ENCODE data around the gene DNAJC16. TPM values are rescaled to one million over a fixed set of nuclear protein-coding genes. Genes with fewer than 3 reads are reported as not detected.
"Not testable (repeated sequence)": the region's sequence is repeated elsewhere in the genome, so short reads cannot be mapped to it uniquely, and the experiment has no call there.

The DNAJC16 gene
- total RNA-seq, 1 donor from 2014 or later, result 16.3 TPM

DNA sequence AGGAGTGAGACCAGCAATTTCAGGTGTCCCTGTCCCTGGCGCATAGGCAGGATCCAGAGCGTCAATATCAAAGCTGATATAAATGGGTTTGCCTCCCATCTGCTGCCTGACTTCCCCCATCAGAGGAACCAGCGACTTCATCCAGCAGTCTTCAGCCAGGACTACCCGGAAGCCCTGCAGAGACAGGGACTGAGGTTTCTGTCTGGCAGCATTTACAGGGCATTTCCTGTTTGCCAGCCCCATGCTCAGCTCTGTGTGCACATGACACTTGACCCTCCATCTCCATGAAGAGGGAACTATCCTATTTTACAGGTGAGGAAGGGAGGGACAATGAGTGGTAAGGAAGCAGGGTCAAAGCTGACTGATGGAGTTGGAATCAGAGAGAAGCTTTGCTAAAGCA lies 51.0 kb downstream of the DNAJC16 start:
- FAIRE-seq, result no peak
- DNase-seq (ENCODE audit: low spot score in 2 of 2), result no peak

DNA sequence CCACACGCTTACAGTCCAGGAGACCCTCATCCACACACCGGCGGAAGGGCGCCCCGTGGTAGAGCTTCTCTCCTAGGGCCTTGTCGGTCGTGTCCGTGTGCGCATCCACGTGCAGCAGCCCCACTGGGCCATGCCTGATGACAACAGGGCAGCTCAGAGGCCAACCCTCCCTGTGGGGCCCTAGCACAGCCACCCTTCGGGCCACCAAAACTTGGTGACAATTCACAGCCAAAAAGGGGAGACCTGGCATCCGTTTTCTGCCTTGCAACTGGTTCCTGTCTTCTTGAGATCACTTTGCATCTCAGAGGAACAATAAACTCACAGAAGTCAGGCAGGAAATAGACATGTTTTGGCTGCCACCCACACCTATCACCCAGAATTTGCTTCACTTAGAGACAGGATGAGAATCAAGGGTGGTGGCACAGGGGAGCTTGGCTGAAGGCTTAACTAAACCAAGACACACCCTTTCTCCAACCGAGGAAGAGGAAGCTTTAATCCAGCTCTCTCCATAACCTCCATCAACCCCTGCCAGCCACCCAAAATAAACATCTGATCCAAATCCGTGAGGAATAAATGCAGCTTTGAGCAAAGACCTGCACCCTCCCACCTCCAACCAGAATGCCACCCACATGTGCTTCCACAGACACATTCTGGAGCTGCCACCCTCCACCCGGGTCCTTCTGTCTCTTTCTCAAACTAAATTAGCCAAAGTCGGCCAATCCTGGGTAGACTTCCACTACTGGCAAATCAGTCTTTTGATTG lies 52.5 kb downstream of the DNAJC16 start:
- FAIRE-seq (no peak), DNase-seq (ENCODE audit: low spot score in 2 of 2) (no peak)

DNA sequence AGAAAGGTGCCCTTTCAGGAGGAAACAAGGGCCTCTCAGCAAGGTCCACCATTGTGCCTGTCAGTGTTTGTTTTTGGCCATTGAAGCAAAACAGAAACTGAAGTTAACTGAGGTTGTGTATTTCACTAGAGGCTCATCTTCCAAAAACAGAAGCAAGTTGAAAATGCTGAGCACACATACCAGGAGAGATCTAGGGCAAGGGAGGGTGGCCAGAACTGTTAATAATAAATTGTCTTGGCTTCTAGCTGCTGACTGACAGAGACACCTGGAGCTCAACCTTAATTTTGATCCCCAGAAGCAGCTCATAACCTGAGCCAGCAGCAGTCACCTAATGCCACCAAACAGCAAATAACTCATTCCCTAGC lies 53.0 kb downstream of the DNAJC16 start:
- DNase-seq (ENCODE audit: low spot score in 2 of 2) (no peak), FAIRE-seq (no peak)

DNA sequence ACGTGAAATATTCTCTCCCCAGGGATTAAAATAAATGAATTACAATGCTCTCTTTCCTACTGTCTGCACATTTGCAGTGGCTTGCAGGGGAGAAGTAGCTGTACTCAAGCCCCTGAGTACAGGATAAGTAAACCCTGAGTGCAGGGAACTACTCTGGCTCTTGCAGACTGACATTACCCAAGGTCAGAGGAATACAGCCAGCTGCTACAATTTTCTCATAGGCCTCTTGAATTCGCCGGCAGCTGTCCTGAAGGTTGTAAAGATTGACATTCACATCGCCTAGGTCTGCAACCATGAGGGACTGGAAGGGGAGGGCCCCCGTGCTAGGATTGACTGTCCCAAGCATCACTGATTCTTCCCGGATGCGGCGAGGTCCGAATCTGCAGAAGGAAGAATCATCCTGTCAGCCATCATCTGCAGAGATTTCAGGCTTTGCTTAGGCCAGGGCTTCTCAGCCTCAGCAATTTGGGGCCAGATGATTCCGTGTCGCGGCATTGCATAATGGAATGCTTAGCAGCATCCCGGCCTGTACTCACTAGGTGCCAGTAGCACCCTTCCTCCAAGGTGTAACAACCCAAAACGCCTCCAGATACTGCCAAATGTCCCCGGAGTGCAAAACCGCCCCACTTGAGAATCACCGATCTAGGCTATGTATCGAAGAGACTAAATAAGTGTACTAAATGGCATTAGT lies 56.5 kb downstream of the DNAJC16 start:
- DNase-seq (ENCODE audit: low spot score in 2 of 2), result no peak
- no peak for FAIRE-seq

DNA sequence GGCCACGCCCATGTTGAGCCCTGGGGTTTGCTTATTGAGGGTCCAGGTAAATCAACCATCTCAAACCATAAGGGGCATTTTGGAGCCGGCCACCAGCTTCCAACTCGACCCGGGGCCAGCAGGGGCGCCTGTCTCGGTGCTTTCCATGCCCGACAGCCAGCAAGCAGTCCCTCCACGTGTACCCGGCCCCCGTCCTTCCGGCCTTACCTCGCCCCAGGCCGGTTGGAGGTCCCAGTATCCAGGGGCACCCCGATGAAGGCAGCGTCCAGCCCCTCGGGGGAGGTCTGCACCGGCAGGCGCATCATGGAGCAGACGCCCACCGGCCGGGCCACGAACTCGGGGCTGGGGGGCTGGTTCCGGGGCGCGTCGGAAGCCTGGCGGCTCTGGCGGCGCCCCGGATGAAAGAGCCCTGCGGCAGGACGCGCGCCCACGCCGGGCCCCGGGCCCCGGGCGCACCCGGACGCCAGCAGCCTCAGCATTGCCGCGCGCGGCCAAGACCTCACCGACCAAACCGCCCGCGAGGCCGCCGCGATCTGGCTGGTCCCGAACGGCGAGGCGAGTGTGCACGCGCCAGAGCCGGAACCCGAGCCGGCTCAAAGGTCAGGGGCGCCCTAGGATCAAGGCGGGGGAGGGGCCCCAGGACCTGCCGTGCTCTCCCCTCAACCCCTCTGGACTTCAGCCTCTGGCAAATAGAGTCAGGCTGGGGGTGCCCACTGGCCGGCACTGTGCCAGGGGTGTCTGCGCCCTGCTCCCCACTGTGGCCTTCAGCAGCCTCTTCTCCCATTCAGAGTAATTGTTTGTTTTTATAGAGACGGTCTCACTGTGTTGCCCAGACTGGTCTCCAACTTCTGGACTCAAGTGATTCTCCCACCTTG lies 58.1 kb downstream of the DNAJC16 start, which contains the start of gene AGMAT:
Gene AGMAT, minus strand, starts transcription at position 563 of the 875 bp plus-strand sequence. Its CDS starts 84 bp downstream, at position 479.
- DNase-seq (ENCODE audit: low spot score in 2 of 2) (peak; percentile 47 to 65), FAIRE-seq (no peak)

DNA sequence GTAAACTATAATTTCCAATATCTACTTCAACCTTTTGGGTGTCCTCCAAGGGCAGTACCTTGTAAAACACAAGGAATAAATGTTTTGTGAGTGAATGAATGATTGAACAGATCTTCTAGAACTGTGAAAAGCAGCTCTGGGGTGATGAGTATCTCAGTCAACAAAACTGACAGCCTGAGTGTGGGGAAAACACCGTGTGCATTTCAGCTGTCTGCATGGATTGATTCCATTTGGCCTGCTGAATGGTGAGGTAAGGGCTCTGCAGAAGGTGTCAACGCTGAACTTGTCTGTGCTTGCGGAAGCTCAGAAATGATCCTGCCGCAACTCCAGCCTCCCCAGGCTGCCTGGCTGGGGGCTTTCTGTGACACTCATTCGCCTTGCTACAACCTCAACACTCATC lies 65.6 kb downstream of the DNAJC16 start:
- no peak for FAIRE-seq
- DNase-seq (ENCODE audit: low spot score in 2 of 2), result no peak

DNA sequence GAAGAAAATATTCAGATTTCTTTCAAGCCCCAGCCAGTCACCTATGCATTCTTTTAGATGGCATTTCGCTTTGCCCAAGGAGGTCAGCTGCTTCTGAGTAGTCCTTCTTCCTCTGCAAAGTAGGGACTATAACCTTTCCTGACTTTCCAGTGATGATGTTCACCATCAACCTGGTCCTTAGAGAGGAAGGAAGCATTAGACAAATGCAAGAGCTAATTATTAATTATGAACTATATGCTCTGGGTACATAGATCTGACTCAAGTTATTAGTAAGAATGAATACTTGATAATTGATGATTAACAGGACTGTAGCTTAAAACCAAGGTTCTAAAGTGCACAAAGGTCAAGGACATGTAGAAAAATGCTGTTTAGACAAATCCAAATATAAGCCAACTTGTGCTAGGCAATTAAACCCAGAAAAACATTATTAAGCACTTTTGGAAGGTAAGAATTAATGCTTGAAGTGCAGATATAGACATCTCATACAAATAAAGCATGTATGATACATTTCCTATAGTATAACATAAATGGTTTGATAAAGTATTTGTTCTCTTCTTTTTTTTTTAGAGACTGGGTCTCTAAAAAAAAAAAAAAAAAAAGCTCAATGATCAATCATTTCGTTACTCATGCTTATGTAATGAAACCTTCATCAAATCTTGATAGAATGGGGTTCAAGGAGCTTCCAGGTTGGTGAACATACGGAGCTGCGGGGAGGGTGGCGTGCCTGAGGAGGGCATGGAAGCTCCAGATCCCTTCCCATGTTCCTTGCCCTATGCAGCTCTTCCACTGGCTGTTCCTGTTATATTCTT lies 69.4 kb downstream of the DNAJC16 start:
- FAIRE-seq (no peak), DNase-seq (ENCODE audit: low spot score in 2 of 2) (no peak)

DNA sequence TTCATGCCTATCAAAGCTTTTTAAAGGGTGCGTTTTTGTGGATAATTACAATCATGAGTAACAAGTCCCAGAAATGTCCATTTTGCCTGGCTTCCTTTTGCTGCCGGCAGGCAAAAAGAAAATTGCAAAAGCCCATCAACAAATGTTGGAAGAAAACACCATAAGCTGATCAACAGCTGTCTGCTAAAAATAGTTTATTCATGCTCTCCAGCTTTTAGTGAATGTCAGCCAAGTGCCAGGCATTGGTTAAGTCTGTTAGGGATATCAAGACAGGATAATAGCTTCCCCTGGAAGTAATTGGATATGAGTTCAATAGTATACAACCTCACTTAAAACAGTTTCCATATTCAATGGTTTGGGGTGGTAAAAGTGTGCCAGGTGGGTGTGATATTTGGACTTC lies 71.8 kb downstream of the DNAJC16 start:
- DNase-seq (ENCODE audit: low spot score in 2 of 2), result no peak
- no peak for FAIRE-seq

DNA sequence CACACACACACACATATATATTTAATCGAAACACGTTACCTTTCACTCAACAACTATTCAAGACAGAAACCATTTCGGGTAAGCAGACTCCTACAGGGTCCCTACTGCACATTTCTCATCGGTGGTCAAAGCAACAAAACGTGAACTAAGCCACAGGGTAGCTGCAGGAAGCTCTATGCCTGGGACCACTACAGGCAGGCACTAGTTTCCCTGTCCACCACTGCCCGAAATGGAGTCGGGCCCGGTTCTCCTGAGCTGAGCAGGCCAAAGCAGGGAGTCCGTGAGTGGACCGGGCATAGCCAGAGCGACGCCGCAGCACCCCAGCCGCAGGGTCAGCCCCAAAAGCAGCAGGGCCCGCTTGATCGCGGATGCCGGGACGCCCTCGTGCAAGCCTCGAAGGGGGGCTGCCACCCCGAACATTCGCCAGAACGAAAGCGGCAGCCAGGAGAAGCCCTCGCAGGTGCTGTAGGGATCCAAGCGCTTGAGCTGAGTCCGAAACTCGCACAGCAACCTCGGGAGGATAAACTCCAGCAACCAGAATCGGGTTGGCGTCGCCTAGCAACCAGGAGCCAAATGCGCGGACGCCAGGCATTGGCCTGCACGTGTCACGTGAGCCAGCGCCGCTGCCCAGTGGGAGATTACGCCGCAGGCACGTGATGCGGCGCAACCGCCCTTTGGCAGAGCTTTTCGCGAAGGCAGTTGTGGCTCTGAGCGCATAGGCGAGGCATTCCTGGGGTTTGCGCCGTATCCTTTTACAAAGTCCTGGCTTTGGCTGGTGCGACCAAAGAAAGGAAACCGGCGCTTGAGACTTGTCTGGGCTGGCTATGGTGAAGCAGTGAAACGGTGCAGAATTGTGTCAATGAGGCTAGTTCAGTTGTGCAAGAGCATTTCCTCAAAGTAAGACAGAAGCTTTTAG lies 76.7 kb downstream of the DNAJC16 start:
- FAIRE-seq (peak; percentile 6), DNase-seq (ENCODE audit: low spot score in 2 of 2) (peak; percentile 91 to 97)

DNA sequence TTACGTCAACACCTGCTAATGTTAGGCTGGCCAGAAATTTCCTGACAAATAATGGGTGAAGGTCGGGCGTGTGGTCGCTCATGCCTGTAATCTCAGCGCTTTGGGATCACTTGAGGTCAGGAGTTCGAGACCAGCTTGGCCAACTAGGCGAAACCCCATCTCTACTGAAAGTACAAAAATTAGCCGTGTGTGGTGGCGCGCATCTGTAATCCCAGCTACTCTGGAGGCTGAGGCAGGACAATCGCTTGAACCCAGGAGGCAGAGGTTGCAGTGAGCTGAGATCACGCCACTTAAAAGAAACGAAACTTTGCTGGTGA lies 77.3 kb downstream of the DNAJC16 start:
- FAIRE-seq; DNase-seq (ENCODE audit: low spot score in 2 of 2): not testable (repeated sequence)

DNA sequence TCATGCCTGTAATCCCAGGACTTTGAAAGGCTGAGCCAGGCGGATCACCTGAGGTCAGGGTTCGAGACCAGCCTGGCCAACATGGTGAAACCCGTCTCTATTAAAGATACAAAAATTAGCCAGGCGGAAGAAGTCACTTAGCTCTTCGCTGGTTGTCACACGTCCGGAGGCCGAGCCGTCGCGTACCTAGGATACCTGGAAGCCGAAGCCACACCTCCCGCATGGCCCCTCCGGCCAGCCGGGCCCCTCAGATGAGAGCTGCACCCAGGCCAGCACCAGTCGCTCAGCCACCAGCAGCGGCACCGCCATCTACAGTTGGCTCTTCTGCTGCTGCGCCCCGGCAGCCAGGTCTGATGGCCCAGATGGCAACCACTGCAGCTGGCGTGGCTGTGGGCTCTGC lies 77.8 kb downstream of the DNAJC16 start:
- not testable (repeated sequence) for DNase-seq (ENCODE audit: low spot score in 2 of 2); FAIRE-seq

DNA sequence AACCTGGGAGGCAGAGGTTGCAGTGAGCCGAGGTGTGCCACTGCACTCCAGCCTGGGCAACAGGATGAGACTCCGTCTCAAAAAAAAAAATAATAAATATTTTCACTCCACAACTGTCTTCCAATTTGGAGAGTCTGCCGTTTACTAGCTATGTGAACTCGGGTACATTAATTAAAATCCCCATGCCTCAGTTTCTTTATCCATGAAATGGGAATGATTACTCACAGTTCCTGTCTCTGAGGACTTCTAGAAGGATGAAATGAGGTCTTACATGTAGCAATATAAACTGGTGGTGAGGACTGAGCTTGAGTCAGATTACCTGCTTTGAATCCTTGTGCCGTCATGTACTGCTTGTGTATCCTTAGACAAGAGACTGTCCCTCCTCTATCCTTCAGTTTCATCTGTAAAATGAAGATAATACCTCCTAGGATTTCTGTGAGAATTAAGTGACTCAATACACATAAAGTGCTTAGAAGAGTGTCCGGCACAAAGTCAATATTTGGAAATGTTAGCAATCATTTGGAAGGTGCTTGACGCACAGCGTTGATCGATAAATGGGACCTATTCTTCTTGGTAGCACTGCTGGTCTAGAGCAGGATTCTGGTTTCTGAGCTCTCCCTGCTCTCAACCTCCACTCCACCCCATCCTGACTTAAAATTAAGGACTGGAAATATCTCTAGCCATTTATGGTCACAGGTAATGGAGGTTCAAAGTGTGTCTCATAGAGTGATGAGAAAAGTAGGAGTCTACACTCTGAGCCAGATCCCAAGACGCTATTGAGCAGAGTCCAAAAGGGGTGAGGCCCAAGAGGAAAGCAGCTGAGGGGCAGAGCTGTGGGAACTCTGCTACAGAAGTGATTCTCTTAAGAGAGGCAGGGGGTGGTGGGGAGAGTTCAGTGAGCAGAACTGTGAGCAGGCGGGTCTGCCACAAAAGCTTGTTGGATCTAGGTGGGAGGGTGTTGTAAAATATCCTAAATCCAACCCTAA lies 79.0 kb downstream of the DNAJC16 start:
- DNase-seq (ENCODE audit: low spot score in 2 of 2), result no peak
- FAIRE-seq, result no peak

DNA sequence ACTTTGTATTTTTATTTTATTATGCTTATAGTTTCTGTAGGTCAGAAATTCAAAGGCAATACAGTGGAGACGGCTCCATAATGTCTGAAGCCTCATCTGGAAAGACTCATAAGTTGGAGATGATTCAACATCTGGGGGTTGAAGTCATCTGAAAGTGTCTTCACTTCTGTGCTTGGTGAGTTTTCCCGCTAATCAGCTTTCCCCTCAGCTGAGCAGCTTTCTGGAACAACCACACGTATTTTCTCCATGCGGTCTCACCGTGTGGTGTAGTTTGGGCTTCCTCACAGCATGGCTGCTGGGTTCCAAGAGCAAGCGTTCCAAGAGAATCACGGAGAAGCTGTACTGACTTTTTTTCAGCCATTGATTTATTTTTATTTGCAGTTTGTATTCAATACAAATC lies 83.0 kb downstream of the DNAJC16 start:
- DNase-seq (ENCODE audit: low spot score in 2 of 2) (no peak), FAIRE-seq (no peak)

DNA sequence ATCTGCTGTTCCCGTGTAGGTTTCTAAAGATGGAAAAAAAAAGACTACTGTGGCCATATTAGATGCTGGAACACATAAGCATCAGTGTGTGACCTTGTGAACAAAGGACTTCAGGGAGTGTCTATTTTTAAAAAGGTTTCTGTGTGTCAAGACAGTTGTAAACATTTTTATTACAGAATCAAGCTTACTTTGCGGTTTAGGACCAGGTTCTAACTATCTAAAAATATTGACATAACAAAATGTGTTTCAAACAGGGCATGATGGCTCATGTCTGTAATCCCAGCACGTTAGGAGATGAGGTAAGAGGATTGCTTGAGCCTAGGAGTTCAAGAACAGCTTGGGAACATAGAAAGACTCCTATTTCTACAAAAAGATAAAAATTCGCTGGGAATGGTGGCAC lies 83.5 kb downstream of the DNAJC16 start:
- FAIRE-seq (no peak), DNase-seq (ENCODE audit: low spot score in 2 of 2) (no peak)

DNA sequence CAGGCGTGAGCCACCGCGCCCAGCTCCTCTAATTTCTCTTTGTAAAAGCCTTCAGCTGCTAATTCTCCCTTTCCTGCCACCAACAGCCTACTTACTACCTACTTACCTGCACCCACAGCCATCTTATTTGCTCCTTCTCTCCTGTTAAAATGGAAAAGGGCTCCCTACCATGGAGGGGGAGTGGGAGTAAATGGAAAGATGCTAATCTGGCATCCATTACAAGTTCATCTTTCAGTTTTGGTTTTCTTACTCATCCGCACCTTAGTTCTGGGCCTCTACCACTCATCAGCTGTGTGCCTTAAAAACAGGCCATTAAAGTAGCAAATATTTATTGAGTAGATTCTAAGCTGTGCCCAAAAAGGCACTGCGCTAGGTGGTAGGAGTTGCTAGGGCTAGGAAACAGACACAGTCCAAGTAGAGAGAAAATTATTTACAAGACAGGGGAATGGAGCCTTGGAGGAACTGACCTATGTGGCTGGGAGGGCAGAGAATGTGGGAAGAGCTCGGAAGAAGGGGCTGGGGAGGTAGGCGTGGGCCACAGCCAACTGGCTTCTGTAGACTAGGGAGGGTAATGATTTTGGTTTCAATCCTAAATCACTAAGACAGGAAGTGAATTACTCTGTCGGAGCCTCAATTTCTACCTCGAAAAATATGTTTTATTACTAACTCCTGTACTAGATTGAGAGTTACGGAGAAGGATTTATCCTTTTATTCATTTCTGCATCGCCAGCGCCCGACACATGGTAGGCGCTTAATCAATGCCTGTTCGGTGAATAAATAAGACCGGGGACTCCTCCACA lies 89.9 kb downstream of the DNAJC16 start:
- no peak for FAIRE-seq
- DNase-seq (ENCODE audit: low spot score in 2 of 2), result no peak

DNA sequence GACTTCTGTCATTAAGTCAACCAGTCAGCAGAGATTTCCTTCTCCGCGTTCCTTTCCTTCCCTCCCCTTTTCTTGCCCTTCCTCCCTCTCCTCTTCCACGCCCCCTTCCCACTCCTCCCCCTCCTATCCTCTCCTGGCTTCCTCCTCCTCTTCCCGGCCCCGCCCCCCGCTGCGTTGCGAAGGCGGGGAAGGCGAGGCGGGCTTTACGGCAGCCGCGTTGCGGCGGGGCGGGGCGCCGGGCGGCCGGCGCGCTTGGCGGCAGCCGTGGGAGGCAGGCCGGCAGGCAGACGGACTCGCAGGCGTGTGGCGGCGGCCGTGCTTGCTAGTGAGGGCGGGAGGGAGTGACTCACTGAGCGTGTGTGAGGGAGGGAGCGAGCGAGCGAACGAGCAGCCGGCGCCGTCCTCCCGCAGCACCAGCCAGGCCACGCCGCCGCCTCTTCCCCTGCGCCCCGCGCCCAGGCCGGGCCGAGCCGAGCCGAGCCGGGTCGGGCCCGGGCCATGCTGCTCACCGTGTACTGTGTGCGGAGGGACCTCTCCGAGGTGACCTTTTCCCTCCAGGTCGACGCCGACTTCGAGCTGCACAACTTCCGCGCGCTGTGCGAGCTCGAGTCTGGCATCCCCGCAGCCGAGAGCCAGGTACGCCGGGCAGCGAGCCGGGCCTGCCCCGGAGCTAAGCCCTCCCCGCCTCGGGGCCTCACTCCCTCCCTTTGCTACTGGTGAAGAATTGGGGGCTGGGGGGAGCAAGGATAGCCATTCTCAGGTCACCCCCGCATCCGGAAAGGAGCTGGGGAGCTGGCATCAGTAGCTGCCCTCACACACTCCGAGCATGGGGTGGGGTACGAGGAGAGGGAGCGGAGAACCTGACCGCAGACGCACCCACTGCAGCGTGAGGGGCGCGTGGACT lies 90.8 kb downstream of the DNAJC16 start, which contains the start of gene DDI2:
Gene DDI2, plus strand, starts transcription at position 286 of the 904 bp plus-strand sequence. Its CDS starts 213 bp downstream, at position 499.
- DNase-seq (ENCODE audit: low spot score in 2 of 2) (peak; percentile 93), FAIRE-seq (no peak)

Data from frontal cortex (tissue), 4 donors.